HG03565 (cell line): ENCODE measurements around the gene GAPVD1.
"Not testable (repeated sequence)": the region's sequence is repeated elsewhere in the genome, so short reads cannot be mapped to it uniquely, and the experiment has no call there.

Source experiments
- ATAC-seq: cut with Tn5 transposase; IDR thresholded peaks from one replicate; pipeline ENCODE4 v1.9.1; 2021; ENCODE audit warnings: mild to moderate bottlenecking, moderate library complexity; ENCODE audit not compliant: unreplicated experiment

GAPVD1 gene

DNA sequence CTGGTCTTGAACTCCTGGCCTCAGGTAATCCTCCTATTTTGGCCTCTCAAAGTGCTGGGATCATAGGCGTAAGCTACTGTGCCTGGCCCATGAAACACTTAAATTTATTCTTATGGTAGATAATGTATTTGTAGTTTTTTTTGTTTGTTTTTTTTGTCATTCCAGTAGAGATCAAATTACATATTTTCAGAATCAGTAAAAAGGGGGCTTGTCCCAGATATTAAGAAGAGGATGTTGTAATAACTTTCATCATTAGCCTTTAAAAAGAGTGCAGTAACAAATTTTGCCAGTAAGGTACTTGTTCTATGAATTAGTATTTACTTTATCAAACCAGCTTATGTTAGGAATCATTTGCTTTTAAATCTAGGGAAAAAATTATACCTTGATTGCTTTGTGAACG, 42.6 kb downstream of the GAPVD1 start:
- ATAC-seq, result no peak

DNA sequence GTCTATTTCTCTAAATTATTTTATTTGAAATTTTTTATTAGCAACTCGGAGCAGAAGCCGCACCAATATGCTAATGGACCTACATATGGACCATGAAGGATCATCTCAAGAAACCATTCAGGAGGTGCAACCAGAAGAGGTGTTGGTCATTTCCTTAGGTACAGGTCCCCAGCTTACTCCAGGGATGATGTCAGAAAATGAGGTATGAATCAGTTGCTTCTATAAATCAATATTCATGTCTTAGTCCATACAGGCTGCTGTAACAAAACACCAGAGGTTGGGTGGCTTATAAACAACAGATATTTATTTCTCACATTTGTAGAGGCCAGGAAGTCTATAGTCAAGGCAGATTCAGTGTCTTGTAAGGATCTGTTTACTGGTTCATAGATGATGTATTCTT, 50.8 kb downstream of the GAPVD1 start:
- no peak for ATAC-seq

DNA sequence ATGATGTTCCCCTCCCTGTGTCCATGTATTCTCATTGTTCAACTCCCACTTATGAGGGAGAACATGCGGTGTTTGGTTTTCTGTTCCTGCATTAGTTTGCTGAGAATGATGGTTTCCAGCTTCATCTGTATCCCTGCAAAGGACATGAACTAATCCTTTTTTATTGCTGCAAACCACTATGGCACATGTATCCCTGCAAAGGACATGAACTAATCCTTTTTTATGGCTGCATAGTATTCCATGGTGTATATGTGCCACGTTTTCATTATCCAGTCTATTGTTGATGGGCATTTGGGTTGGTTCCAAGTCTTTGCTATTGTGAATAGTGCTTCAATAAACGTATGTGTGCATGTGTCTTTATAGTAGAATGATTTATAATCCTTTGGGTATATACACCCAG, 54.7 kb downstream of the GAPVD1 start:
- not testable (repeated sequence) for ATAC-seq

DNA sequence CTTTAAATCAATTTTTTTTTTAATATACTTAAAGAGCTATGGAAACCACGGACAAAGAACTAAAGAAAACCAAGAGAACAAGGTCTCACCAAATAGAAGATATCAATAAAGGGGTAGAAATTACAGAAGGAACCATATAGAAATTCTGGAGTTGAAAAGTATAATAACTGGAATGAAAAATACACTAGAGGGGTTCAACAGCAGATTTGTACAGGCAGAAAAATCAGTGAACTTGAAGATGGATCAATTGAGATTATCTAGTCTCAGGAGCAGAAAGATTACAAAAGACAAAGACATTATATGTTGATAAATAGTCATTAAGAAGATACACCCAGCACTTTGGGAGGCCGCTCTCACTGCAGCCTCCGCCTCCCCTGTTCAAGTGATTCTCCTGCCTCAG, 56.1 kb downstream of the GAPVD1 start:
- ATAC-seq, result no peak

DNA sequence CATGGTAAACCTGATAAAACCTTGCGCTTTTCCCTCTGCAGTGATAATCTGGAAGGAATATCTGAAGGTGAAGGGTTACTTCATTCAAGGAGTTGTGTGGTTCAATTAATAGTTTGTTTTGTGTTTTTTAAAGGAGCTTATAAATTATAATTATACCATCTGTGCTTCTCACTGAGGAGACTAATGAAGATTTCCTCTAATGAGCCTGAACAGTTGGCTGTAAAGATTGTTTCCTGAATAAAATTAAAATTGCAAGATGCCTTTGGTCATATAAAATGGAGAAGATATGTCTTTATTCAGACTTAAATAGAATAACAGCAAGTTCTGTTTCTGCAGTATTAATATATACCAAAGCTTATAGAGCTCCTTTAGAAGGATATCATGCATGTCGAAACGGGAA, 59.9 kb downstream of the GAPVD1 start:
- no peak for ATAC-seq

DNA sequence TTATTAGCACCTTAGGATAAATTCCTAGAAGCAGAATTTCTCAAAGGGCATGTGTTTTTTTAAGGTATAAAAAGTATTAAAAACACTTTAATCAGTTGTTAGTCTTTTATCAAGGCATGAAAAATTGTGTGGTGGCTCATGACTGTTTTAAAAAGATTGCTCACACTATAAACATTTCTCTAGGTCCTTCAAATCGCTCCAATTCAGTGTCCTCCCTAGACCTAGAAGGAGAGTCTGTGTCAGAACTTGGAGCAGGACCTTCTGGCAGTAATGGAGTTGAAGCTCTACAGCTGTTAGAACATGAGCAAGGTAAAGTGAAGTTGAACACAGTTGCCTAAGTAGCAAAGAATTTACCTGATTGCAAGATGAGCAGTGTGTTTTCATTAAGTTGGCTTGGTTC, 62.0 kb downstream of the GAPVD1 start:
- no peak for ATAC-seq

DNA sequence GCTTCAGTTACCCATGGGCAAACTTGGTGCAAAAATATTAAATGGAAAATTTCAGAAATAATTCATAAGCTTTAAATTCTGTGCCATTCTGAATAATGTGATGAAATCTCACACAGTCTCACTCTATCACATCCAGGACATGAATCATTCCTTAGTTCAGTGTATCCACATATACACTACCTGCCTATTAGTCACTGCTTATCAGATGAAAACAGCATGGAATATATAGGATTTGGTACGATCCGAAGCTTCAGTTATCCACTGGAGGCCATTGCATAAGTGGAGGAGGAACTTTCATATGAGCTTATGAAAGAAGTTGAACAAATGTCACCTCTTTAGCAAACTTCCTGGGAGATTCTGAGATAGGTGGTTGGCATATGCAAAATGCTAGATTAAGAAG, 64.2 kb downstream of the GAPVD1 start:
- no peak for ATAC-seq

DNA sequence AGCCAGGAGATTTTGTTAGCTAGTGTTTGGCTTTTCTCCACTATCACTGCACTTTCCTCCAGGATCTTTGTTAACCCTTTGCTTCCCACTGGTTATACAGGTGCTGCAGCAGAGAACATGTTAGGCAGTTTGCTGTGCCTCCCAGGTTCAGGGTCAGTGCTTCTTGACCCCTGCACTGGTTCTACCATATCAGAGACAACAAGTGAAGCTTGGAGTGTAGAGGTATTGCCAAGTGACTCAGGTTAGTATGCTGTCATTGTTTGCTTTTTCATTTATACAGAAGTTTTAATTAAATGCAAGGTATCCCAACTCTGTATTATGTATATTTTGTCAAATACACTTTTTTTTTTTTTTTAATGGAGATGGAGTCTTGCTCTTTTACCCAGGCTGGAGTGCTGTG, 68.4 kb downstream of the GAPVD1 start:
- no peak for ATAC-seq

DNA sequence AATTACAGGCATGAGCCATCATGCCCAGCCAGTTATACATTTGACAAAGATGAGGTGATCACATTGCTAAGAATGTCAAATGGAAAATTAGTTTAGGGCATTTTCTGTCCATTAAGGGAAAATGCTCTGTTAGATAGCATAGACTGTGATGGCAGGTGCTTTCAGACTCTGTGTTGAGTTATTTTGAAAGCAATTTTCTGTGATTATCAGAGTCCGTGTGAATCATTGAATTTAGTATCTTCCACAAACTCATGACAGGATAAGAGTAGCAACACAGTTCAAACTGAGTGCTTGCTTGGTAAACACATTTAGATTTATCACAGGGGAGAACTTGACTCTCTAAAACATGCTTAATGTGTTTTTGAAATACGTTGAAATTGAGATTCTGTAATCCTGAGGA, 69.0 kb downstream of the GAPVD1 start:
- no peak for ATAC-seq

DNA sequence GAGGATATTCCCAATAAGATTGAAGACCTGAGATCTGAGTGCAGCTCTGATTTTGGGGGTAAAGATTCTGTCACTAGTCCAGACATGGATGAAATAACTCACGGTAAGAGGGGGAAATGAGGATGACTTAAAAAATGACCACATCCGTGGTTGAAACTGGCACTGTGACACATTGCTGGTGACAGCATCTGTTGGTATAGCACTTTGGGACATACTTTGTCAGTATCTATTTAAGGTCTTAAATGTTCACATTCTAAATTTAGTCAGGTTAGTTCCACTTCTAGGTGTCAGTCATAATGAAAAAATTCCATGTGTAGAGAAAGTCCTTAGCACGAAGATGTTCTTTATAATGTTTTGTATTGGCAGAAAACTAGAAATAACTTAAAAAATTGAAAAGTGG, 70.9 kb downstream of the GAPVD1 start:
- ATAC-seq, result peak; percentile 83

DNA sequence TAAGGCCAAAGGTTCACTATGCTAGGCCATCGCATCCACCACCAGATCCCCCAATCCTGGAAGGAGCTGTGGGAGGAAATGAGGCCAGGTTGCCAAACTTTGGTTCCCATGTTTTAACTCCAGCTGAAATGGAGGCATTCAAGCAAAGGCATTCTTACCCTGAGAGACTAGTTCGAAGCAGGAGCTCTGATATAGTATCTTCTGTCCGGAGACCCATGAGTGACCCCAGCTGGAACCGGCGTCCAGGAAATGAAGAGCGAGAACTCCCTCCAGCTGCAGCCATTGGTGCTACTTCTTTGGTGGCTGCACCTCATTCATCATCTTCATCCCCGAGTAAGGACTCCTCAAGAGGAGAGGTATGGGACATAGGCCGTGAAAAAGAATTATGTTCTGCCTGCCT, 75.6 kb downstream of the GAPVD1 start:
- ATAC-seq, result no peak

DNA sequence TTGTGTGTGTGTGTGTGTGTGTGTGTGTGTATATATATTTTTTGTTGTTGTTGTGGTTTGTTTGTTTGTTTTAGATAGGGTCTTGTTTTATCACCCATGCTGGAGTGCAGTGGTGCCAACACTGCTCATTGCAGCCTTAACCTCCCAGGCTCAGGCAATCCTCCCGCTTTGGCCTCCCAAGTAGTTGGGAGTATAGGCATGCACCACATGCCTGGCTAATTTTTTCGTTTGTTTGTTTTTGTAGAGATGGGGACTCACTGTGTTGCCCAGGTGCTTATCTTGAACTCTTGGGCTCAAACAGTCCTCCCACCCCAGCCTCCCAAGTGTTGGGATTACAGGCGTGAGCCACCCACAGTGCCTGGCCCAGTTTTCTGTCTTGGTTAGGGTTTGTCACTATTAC, 77.3 kb downstream of the GAPVD1 start:
- no peak for ATAC-seq

DNA sequence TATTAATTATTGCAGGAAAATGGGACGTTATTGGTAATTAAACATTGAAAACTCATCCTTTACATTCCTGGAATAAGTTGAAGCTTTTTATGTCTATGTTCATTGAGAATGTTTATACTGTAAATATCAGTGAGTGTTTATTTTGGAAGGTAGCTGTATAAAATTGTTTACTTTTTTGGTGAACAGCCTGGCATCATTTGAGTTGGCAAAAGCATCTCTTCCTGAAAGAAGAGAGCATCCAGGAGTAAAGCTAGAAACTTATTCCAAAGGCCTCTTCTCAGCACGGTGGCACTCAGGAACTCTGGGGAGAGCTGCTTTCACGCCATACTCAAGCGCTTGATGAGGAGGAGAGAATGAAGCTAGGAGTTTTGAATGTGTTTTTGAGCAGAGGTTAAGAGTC, 79.9 kb downstream of the GAPVD1 start:
- no peak for ATAC-seq

DNA sequence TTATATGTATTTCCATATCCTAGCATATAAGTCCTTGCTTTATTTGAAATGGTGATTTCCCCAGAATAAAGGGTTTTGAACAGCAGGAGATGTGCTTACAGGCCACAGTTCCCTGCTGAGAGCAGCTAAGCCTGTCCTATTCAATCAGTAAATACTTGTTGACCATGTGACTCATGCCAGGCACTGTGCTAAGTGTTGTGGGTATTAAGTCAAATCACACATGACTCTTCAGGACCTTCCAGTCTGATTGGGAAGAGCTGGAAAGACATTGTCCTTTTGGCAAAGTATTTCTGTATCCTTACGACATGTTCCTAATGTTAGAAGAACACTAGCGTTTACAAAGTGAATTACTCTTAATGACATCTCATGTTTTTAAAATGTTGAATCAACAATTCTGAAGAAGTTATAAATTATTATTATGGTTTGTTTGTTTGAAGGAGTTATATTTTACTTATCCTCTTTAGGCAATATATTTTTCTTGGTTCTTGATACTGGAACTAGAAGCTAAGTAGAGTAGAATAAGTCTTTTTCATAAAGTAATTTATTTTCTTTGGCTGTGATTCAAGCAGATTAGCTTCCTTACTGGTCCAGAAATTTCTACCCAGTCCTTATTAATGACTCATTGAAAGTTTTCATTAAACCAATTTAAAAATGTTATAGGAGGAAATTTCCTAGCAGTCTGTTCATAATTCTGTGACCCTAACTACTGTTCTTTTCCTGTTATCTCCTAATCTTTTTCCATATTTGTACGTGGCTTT, 82.1 kb downstream of the GAPVD1 start:
- ATAC-seq, result no peak

DNA sequence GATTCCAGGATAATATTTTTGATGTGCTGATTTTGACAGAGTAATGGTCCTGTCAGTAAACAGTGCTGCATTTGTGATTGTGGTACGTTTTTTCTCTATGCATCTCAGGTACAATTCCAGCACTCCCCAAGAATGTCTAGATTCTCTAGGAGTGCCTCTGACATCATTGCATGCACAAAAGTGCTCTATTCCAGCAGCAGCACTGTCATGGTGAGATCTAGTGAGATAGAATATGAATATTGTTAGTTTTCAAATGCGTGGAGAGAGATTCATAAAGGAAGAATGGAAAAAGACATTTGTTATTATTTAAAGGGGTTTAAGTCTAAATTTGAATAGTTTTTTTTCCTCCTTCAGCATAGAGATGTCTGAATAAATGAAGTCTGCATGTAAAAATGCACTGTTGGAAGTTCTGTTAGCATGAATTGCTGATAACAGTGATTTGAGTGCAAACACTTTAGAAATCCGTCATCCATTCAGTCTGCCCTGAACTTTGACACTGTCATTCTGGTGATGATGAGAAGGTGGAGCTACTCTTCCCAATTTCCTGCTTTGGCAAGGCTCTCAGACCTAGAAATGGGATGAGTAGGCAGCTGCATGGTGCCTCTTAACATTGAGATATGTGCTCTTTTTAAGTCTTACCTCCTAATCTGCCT, 84.6 kb downstream of the GAPVD1 start:
- ATAC-seq, result no peak

DNA sequence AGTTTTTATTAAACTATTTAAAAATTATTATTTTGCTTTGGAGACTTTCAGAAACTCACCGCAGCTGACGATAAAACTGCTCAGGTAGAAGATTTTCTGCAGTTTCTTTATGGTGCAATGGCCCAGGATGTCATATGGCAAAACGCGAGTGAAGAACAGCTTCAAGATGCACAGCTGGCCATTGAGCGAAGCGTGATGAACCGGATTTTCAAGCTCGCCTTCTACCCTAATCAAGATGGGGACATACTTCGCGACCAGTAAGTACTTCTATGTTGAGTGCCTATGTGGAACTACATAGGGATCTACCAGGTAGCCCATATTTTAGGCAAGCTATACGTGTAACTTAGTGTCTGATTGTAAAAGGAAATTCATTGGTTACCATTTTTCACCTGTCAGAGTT, 94.0 kb downstream of the GAPVD1 start:
- ATAC-seq, result no peak

DNA sequence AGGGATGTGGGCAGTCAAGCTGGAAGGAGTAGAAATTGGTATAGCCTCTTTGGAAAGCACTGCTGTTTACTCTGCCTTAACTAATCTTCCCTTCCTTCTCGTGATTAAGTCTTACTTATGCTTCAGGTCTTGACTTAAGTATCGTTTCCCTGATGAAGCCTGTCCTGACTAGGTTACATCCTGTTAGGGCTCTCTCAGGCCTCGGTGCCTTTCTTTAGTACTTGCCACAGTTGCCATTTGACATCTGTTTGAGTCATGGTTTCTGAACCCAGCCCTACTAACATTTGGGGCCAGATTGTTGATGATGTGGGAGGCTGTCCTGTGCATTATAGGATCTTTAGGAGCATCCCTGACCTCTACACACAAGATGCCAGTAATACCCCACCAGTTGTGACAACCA, 94.4 kb downstream of the GAPVD1 start:
- no peak for ATAC-seq

DNA sequence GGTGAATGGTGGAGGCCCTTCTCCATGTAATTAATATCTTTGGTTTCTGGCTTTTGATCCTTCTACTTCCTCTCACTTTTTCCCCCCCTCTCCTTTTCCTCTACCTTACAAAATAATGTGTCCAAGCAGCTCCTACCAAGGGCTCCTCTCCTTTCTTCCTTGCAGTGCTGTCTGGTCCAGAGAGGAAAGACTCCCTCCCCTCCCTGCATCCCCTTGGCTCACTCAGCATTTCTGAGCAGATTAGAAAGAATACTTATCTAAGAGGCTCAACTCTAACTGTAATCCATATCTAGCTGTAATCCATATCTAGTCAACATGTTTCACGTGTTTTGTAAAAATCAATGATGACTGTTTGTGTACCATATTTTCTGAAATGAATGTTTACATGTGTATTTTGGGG, 97.4 kb downstream of the GAPVD1 start:
- ATAC-seq, result no peak

DNA sequence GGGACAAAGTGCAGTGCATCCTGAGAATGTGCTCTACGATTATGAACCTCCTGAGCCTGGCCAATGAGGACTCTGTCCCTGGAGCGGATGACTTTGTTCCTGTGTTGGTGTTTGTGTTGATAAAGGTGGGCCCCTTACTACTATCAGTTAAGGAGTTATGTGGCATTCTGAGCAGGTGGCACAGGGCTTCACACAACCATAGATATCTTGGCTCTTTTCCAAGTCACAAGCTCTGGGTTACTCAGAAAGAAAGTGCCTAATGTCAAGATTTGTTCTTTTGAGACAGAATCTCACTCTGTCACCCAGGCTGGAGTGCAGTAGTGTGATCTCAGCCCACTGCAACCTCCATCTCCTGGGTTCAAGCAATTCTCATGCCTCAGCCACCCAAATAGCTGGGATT, 99.0 kb downstream of the GAPVD1 start:
- ATAC-seq, result no peak

DNA sequence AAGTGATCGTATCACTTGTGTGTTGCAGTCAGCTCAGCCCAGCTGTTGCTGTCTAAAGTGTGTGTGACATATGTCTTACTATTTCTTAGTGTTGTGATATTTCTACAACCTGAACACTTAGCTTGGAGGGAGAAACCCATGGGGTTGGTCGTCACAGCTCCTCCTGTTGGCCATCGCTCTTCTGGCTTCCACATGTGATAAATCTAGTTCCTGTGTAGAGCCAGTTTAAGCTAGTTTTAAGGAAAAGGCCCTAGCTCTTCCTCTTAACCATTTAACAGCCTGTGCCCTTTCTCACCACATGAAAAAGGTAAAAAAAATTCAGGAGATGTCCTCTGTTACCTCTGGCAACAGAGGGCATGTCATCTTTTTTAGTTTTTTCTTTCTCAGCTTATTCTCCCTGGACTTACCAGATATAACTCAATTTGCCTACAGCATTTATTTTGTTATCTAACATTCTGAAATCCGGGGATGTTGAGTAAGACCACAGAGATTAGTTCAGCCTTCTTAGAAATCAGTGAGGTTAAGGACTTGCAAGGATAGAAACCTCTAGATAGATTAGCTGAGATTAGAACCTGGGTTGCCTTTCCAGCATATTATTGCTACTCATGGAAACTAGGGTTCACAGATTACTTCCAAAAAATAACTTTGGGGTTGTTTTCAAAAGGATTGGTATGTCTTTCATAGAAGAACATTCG, 100.4 kb downstream of the GAPVD1 start:
- no peak for ATAC-seq

DNA sequence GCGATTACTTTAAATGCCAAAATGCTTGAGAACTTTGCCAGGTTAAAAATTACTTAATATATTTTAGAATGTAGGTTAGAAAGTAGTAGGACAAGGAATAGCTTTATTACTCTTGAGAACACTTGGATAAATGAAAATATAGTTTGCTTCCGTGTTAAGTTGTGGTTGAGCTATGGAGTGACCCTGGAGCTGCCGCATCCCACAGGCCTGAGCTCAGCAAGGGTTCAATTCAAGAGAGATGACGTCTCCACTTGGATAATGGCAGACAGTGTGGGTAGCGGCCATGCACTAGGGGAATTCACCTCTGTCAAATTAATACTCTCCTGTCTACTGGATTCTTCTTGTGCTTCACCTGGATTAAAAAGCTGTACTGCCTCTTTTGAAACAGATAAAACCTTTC, 105.0 kb downstream of the GAPVD1 start:
- ATAC-seq, result no peak

DNA sequence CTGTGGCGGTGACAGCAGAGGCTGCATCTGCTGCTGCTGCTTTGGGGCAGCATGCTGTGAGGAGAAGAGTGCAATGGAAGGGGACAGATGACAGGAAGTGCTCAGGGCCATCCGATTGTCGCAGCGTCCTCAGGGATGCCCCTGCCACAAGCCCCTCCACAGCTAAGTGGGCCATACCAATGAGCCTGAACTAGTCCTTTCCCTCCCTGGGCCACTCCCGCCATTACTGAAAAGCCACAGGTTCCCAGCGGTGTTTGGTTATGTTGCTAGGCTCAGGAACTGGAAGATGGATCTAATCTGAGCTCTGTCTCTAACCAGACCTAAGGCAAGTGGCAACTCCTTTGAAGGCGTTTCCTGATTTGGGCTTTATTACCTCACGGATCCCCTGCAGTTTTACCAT, 109.2 kb downstream of the GAPVD1 start:
- no peak for ATAC-seq
